H1 (cell line): ENCODE data around the gene VEPH1. TPM values are rescaled to one million over a fixed set of nuclear protein-coding genes. Genes with fewer than 3 reads are reported as not detected.
A peak's percentile ranks its signal among the peaks of the same experiment; 100 is the strongest.

ENCODE experiments used
- CTCF ChIA-PET: fragments of 300-600 bp; sonication (Branson Sonifier 250); formaldehyde crosslinking; loops from one replicate; lab custom pipeline; 2021; ENCODE audit not compliant: partially characterized antibody; lab: Charles Lee
- POLR2A ChIA-PET: fragments of 300-600 bp; sonication (Branson Sonifier 250); formaldehyde crosslinking; loops from one replicate; lab custom pipeline; 2021; ENCODE audit warnings: inconsistent platforms; ENCODE audit not compliant: partially characterized antibody; lab: Charles Lee
- DNase-seq, 2 experiments: peaks; one replicate each; pipeline versions ENCODE4 v3.0.0 to v3.0.0-alpha.2; 2010 to 2022; ENCODE audit warnings: low spot score in 2 of 2, low read depth in 1 of 2, mixed read lengths in 1 of 2
- FAIRE-seq: peaks from 2 replicates; lab custom pipeline; 2011; peaks lifted over from hg19 to GRCh38; lab: Jason Lieb, UNC
- H2AFZ ChIP-seq: 2 replicates; pipeline ENCODE4 v1.8.1; 2012; ENCODE audit warnings: low read length, inconsistent platforms
- H2AK5ac ChIP-seq: 2 replicates; pipeline ENCODE4 v1.6.1; 2013; ENCODE audit warnings: low read depth, low read length
- H2BK120ac ChIP-seq: replicated peaks from 2 replicates; pipeline ENCODE3; 2013; ENCODE audit warnings: low read depth, low read length, inconsistent platforms
- H2BK12ac ChIP-seq: 2 replicates; pipeline ENCODE4 v1.6.1; 2013; ENCODE audit warnings: low read depth, low read length
- H2BK15ac ChIP-seq: 2 replicates; pipeline ENCODE4 v1.6.1; 2013; ENCODE audit warnings: low read length
- H2BK20ac ChIP-seq: 2 replicates; pipeline ENCODE4 v1.6.1; 2013; ENCODE audit warnings: low read length
- H2BK5ac ChIP-seq: 2 replicates; pipeline ENCODE4 v1.6.1; 2013; ENCODE audit warnings: low read depth, low read length
- H3K14ac ChIP-seq: 2 replicates; pipeline ENCODE4 v1.6.1; 2013; ENCODE audit warnings: inconsistent platforms; ENCODE audit not compliant: insufficient read length
- H3K18ac ChIP-seq: 2 replicates; pipeline ENCODE4 v1.6.1; 2013; ENCODE audit warnings: low read length; ENCODE audit errors: extremely low read depth
- H3K23ac ChIP-seq: 2 replicates; pipeline ENCODE4 v1.6.1; 2013; ENCODE audit warnings: inconsistent platforms; ENCODE audit not compliant: insufficient read length
- H3K23me2 ChIP-seq: 2 replicates; pipeline ENCODE4 v1.6.1; 2013; ENCODE audit warnings: low read depth, low read length
- H3K27ac ChIP-seq: 2 replicates; pipeline ENCODE4 v1.6.1; 2011; ENCODE audit warnings: low read depth, low read length, inconsistent platforms
- H3K27me3 ChIP-seq, 4 experiments: replicated peaks in 1 of 4; 1 replicate in 1 of 4; 2 replicates in 3 of 4; pipeline versions ENCODE4 v1.6.1 to v1.8.1; 2011 to 2013; ENCODE audit warnings: low read length in 3 of 4, mild to moderate bottlenecking in 3 of 4, inconsistent platforms in 2 of 4, mixed read lengths in 2 of 4, moderate library complexity in 1 of 4; ENCODE audit not compliant: control insufficient read depth in 3 of 4, insufficient read depth in 3 of 4; ENCODE audit errors: extremely low read depth in 1 of 4
- H3K36me3 ChIP-seq, 4 experiments: 2 replicates each; pipeline versions ENCODE4 v1.6.1 to v1.8.1; 2011 to 2013; ENCODE audit warnings: mild to moderate bottlenecking in 4 of 4, low read length in 3 of 4, moderate library complexity in 2 of 4, control low read depth in 1 of 4, inconsistent platforms in 1 of 4; ENCODE audit not compliant: insufficient read depth in 4 of 4, control insufficient read depth in 2 of 4
- H3K4ac ChIP-seq: replicated peaks from 2 replicates; pipeline ENCODE3; 2013; ENCODE audit warnings: low read length, low read depth, mixed read lengths, inconsistent platforms; ENCODE audit not compliant: insufficient read length
- H3K4me1 ChIP-seq, 4 experiments: replicated peaks in 1 of 4; 1 replicate in 1 of 4; 2 replicates in 3 of 4; pipeline versions ENCODE4 v1.6.1 to v1.8.1; 2011 to 2013; ENCODE audit warnings: low read length in 3 of 4, inconsistent platforms in 2 of 4, mixed read lengths in 1 of 4; ENCODE audit not compliant: insufficient read depth in 4 of 4, control insufficient read depth in 3 of 4
- H3K4me2 ChIP-seq, 2 experiments: 2 replicates each; pipeline versions ENCODE4 v1.6.1 to v1.8.1; 2011 to 2013; ENCODE audit warnings: low read depth in 2 of 2, low read length in 2 of 2, control low read depth in 1 of 2, inconsistent platforms in 1 of 2, mild to moderate bottlenecking in 1 of 2; ENCODE audit not compliant: insufficient read depth in 1 of 2
- H3K4me3 ChIP-seq, 4 experiments: fragments of 200-600, 300-600 bp in 1 of 4; sonication (generic), shearing (Covaris generic), sonication (Bioruptor Twin) in 1 of 4; 2 replicates each; pipeline versions ENCODE4 v1.5.1 to v1.8.1; 2011 to 2016; ENCODE audit warnings: low read length in 4 of 4, low read depth in 3 of 4, control low read depth in 2 of 4, inconsistent platforms in 2 of 4, mild to moderate bottlenecking in 2 of 4, mixed read lengths in 1 of 4, moderate library complexity in 1 of 4; ENCODE audit not compliant: insufficient read depth in 2 of 4; ENCODE audit errors: extremely low read depth in 1 of 4
- H3K56ac ChIP-seq: replicated peaks from 2 replicates; pipeline ENCODE3; 2013; ENCODE audit warnings: low read depth, mild to moderate bottlenecking, mixed read lengths, low read length, inconsistent platforms; ENCODE audit not compliant: insufficient read length
- H3K79me1 ChIP-seq: 2 replicates; pipeline ENCODE4 v1.6.1; 2013; ENCODE audit warnings: low read depth, low read length, control low read depth
- H3K79me2 ChIP-seq, 2 experiments: 2 replicates each; pipeline versions ENCODE4 v1.6.1 to v1.8.1; 2012 to 2013; ENCODE audit warnings: low read length in 2 of 2, mild to moderate bottlenecking in 2 of 2, inconsistent platforms in 1 of 2; ENCODE audit not compliant: insufficient read depth in 2 of 2, control insufficient read depth in 1 of 2
- H3K9ac ChIP-seq, 4 experiments: replicated peaks in 1 of 4; 1 replicate in 1 of 4; 2 replicates in 3 of 4; pipeline versions ENCODE4 v1.6.1 to v1.8.1; 2011 to 2013; ENCODE audit warnings: low read depth in 3 of 4, low read length in 3 of 4, control low read depth in 2 of 4, mild to moderate bottlenecking in 2 of 4, moderate library complexity in 2 of 4, inconsistent platforms in 1 of 4; ENCODE audit errors: extremely low read depth in 1 of 4
- H3K9me3 ChIP-seq, 2 experiments: 2 replicates each; pipeline versions ENCODE4 v1.6.1 to v1.8.1; 2012 to 2013; ENCODE audit warnings: mild to moderate bottlenecking in 2 of 2, moderate library complexity in 2 of 2, control low read depth in 1 of 2, inconsistent platforms in 1 of 2, low read depth in 1 of 2, low read length in 1 of 2, mixed read lengths in 1 of 2; ENCODE audit not compliant: insufficient read depth in 2 of 2
- H4K20me1 ChIP-seq, 2 experiments: replicated peaks in 1 of 2; 2 replicates each; pipeline versions ENCODE3 to v1.8.1; 2011 to 2013; ENCODE audit warnings: inconsistent platforms in 2 of 2, low read length in 2 of 2, mild to moderate bottlenecking in 1 of 2; ENCODE audit not compliant: insufficient read depth in 2 of 2, control insufficient read depth in 1 of 2
- H4K5ac ChIP-seq: 2 replicates; pipeline ENCODE4 v1.6.1; 2013; ENCODE audit warnings: low read length, low read depth, mixed read lengths, inconsistent platforms; ENCODE audit not compliant: insufficient read length
- H4K8ac ChIP-seq: 2 replicates; pipeline ENCODE4 v1.8.0; 2013; ENCODE audit warnings: mild to moderate bottlenecking, moderate library complexity, low read length, inconsistent platforms; ENCODE audit not compliant: insufficient read depth; ENCODE audit errors: extremely low read depth
- H4K91ac ChIP-seq: replicated peaks from 2 replicates; pipeline ENCODE3; 2013; ENCODE audit warnings: low read length, mixed read lengths, inconsistent platforms; ENCODE audit not compliant: insufficient read length
- ATF2 ChIP-seq: IDR thresholded peaks from 2 replicates; pipeline ENCODE4 v1.6.1; 2012; ENCODE audit warnings: low read length, inconsistent platforms
- CBX5 ChIP-seq: fragments of 300-800, 300-1000 bp; sonication (generic); IDR thresholded peaks from 2 replicates; pipeline ENCODE4 v1.7.1; 2016; ENCODE audit warnings: antibody characterized with exemption, low read length, low read depth
- E2F6 ChIP-seq: IDR thresholded peaks from 2 replicates; pipeline ENCODE4 v1.6.1; 2012; ENCODE audit warnings: inconsistent platforms
- GTF2F1 ChIP-seq: IDR thresholded peaks from 2 replicates; pipeline ENCODE4 v1.6.1; 2012; ENCODE audit warnings: low read depth, low read length, improper control_type of control experiment, borderline replicate concordance
- MAX ChIP-seq: IDR thresholded peaks from 2 replicates; pipeline ENCODE4 v1.6.1; 2012; ENCODE audit warnings: inconsistent platforms
- RNF2 ChIP-seq: fragments of 200-900, 300-1000 bp; sonication (generic); IDR thresholded peaks from 2 replicates; pipeline ENCODE4 v1.7.1; 2016; ENCODE audit warnings: borderline replicate concordance, low read depth, mild to moderate bottlenecking, antibody characterized with exemption, low read length; ENCODE audit not compliant: poor library complexity, severe bottlenecking; ENCODE audit errors: missing control alignments
- SP2 ChIP-seq: IDR thresholded peaks from 2 replicates; pipeline ENCODE4 v1.6.1; 2012; ENCODE audit warnings: mild to moderate bottlenecking, low read length, inconsistent platforms
- SP4 ChIP-seq: IDR thresholded peaks from 2 replicates; pipeline ENCODE4 v1.6.1; 2012; ENCODE audit warnings: low read length, inconsistent platforms
- WGBS, 2 experiments: shearing (Covaris generic) in 1 of 2; methylation state at CpG; one replicate each; pipeline versions ENCODE4 v1.1.6 to v1.1.7; 2013 to 2015; ENCODE audit warnings: low lambda C conversion rate in 2 of 2, mixed read lengths in 2 of 2, inconsistent platforms in 1 of 2, low coverage in 1 of 2, missing lambda C conversion rate in 1 of 2; ENCODE audit not compliant: insufficient replicate concordance in 2 of 2, insufficient coverage in 1 of 2, insufficient read length in 1 of 2; ENCODE audit errors: extremely low coverage in 1 of 2, missing lambda C conversion rate in 1 of 2; 5-methylcytosine and 5-hydroxymethylcytosine counted together
- polyA plus RNA-seq, 7 experiments: library from polyadenylated mRNA; depleted of rRNA in 3 of 7; stranded (reverse) in 5 of 7; unstranded in 2 of 7; fragments of >200 nt in 5 of 7; fragments of 200-250 nt in 2 of 7; gene quantifications; 1 replicate in 5 of 7; 2 replicates in 1 of 7; 4 replicates in 1 of 7; pipeline versions ENCODE4 v1.2.1 to v1.2.3, GENCODE V29; 2011 to 2013; ENCODE audit warnings: missing spikeins in 2 of 7, mixed read lengths in 2 of 7
- total RNA-seq: library from RNA; stranded (reverse); fragmentation: NEBNext Ultra II Directional; extraction: Animal tissue kit (Norgen Biotek cat#: 25700); gene quantifications from 2 replicates; pipeline ENCODE4 v1.2.1, GENCODE V29; 2021

Gene VEPH1
- total and polyA plus RNA-seq, 2 of the 8 experiments (the other 6 are each of a cell fraction or from before 2014, with no cell fraction given) = 12.0 to 18.3 TPM

GRCh38 chr3:157542711-157543500 is 39.7 kb upstream of the VEPH1 start:
- ChIA-PET POLR2A (interaction anchor here (0.5 to 1.6 kb wide), 4 partner anchors 11 to 381 kb away, joined by 3 to 12 read pairs (median 4); no protein-coding TSS in a partner anchor), CTCF (interaction anchor here (0.6 to 6.1 kb wide), 22 partner anchors 9 to 294 kb away, joined by 3 to 48 read pairs (median 3); no protein-coding TSS in a partner anchor)
- no peaks in the 10 kb centered on the region for H4K20me1 ChIP-seq
- peaks cover 0 to 5% (median 0%) of the 10 kb centered on the region in 4 experiments; a peak in 1 of 7 replicates for H3K27me3 ChIP-seq
- H3K79me1 ChIP-seq = no peaks in the 10 kb centered on the region
- H2AK5ac ChIP-seq = no peak overlapping the region
- H3K4ac ChIP-seq = no peak overlapping the region
- H3K9ac ChIP-seq = no peak overlapping the region
- H4K91ac ChIP-seq = no peak overlapping the region
- no peaks in the 10 kb centered on the region; a peak in 1 of 7 replicates for H3K4me1 ChIP-seq
- no peaks in the 10 kb centered on the region; the same call in 1 of the 2 replicates for H3K23me2 ChIP-seq
- H3K4me3 ChIP-seq = peak overlapping the region; percentile 22 to 65 (median 39)
- no peak for FAIRE-seq
- peak; percentile 25 to 85 for DNase-seq
- H3K14ac ChIP-seq = no peak overlapping the region
- no peak overlapping the region for H2BK120ac ChIP-seq
- H3K9me3 ChIP-seq = peaks cover 3 to 4% of the 10 kb centered on the region in 2 experiments; a peak in 2 of 4 replicates
- no peak overlapping the region for H3K56ac ChIP-seq
- H3K79me2 ChIP-seq = no peaks in the 10 kb centered on the region
- H4K8ac ChIP-seq = no peak overlapping the region; the same call in 1 of the 2 replicates
- no peak overlapping the region for H4K5ac ChIP-seq
- H2BK20ac ChIP-seq = no peak overlapping the region
- no peak overlapping the region for H2BK15ac ChIP-seq
- no peak overlapping the region for H3K23ac ChIP-seq
- no peak overlapping the region for H2BK12ac ChIP-seq
- 11% methylated on average over 42 of the region's 50 CpGs; no CpG with 5 or more reads in 1 of the 2 experiments for WGBS, 2 experiments
- peak overlapping the region; percentile 61 to 91 for H3K4me2 ChIP-seq
- no peaks in the 10 kb centered on the region for H3K36me3 ChIP-seq
- no peak overlapping the region for H3K27ac ChIP-seq
- 0 out of 2 replicates have a peak overlapping the region, but pooled peaks have one; percentile 38 for H3K18ac ChIP-seq
- peak overlapping the region; percentile 91 for H2AFZ ChIP-seq
- H2BK5ac ChIP-seq = no peak overlapping the region
- no peak for TF ChIP-seq RNF2
- no peak for TF ChIP-seq SP2
- no peak for TF ChIP-seq GTF2F1
- no peak for TF ChIP-seq ATF2
- TF ChIP-seq SP4 = no peak
- TF ChIP-seq E2F6 = peak; percentile 94
- TF ChIP-seq MAX = peak; percentile 87
- no peak for TF ChIP-seq CBX5
